ENCODE data around the gene PRR12. TPM values are rescaled to one million over a fixed set of nuclear protein-coding genes. Genes with fewer than 3 reads are reported as not detected.

The PRR12 gene
- total RNA-seq, 2 donors from 2014 or later: 12.4 to 24.5 TPM

DNA sequence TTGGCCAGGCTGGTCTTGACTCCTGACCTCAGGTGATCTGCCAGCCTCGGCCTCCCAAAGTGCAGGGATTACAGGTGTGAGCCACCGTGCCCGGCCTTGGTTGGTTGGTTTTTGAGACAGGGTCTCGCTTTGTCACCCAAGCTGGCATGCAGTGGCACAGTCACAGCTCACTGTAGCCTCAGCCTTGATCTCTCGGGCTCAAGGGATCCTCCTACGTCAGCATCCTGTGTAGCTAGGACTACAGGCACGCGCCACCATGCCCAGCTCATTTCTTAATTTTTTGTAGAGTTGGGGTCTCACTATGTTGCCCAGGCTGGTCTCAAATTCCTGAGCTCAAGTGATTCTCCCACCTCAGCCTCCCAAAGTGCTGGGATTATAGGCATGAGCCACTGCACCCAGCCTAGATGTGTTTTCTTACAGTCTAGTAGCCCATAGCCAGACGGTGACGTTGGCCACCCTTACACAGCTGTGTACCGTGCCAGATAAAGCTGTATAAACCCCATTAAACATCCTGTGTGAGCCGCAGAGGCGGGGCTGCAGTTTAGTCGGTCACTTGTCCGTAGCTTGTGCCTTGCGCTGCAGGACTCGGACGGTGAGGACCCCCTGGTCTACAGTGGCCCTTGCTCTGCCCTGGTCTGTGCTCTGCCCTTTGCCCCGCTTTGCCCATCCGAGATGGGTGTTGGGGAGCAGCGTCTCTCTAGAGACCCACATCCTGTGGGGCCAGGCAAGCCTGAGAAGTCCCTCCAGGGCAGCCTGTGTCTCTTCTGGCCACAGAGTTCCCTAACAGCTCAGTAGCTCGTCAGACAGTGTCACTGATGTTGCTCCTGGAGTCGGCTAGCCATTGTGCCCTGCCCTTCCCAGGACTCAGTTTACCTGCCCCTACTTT, 64.8 kb downstream of the PRR12 start:
- DNase-seq (ENCODE audit: low spot score): no peak
- no peak overlapping the region for H3K27ac ChIP-seq
- H3K4me3 ChIP-seq: no peak overlapping the region
- H3K4me1 ChIP-seq (ENCODE audit: control insufficient read depth in 1 of 2, low read depth in 2 of 2): no peaks in the 10 kb centered on the region
- no peaks in the 10 kb centered on the region for H3K9me3 ChIP-seq
- TF ChIP-seq, protein P1, sequence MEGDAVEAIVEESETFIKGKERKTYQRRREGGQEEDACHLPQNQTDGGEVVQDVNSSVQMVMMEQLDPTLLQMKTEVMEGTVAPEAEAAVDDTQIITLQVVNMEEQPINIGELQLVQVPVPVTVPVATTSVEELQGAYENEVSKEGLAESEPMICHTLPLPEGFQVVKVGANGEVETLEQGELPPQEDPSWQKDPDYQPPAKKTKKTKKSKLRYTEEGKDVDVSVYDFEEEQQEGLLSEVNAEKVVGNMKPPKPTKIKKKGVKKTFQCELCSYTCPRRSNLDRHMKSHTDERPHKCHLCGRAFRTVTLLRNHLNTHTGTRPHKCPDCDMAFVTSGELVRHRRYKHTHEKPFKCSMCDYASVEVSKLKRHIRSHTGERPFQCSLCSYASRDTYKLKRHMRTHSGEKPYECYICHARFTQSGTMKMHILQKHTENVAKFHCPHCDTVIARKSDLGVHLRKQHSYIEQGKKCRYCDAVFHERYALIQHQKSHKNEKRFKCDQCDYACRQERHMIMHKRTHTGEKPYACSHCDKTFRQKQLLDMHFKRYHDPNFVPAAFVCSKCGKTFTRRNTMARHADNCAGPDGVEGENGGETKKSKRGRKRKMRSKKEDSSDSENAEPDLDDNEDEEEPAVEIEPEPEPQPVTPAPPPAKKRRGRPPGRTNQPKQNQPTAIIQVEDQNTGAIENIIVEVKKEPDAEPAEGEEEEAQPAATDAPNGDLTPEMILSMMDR (IDR thresholded peaks at IDR 0.05): no peak
- H3K36me3 ChIP-seq: peaks cover 78% of the 10 kb centered on the region
- H3K27me3 ChIP-seq (replicated peaks; ENCODE audit: insufficient read depth): no peaks in the 10 kb centered on the region
- no peak for ATAC-seq (ENCODE audit: insufficient number of reproducible peaks, low FRiP score, low read depth)

DNA sequence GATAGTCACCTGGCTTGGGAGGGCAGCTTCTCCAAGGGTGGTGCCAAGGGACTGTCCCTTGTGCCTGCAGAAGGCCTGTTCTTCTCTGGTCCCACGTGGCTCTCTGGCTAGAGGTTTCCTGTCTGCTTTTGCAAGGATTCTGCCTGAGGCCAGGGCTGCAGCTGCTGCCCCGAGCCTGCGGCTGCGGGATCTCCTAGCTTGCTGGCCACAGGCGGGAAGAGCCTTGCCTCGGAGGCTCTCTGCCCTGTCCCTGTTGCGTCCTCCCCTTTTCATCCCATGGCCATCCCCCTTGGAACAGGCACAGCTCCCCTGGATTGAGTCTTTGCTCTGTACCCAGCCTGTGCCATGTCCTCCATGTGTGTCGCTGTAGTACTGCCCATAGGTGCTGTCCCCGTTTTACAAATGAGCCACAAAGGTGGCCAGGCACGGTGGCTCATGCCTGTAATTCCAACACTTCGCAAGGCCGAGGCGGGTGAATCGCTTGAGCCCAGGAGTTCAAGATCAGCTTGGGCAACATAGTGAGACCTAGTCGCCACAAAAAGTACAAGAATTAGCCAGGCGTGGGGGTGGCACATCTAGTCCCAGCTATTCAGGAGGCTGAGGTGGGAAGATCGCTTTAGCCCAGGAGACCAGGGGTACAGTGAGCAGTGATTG, 65.6 kb downstream of the PRR12 start:
- Histone ChIP-seq H3K4me3 (no peak overlapping the region), H3K27me3 (replicated peaks; ENCODE audit: insufficient read depth) (no peaks in the 10 kb centered on the region), H3K9me3 (no peaks in the 10 kb centered on the region), H3K36me3 (peaks cover 72% of the 10 kb centered on the region), H3K4me1 (ENCODE audit: control insufficient read depth in 1 of 2, low read depth in 2 of 2) (no peaks in the 10 kb centered on the region), H3K27ac (no peak overlapping the region)
- ATAC-seq (ENCODE audit: insufficient number of reproducible peaks, low FRiP score, low read depth) (no peak), DNase-seq (ENCODE audit: low spot score) (no peak)
- TF ChIP-seq, protein P1 (IDR thresholded peaks at IDR 0.05): no peak

DNA sequence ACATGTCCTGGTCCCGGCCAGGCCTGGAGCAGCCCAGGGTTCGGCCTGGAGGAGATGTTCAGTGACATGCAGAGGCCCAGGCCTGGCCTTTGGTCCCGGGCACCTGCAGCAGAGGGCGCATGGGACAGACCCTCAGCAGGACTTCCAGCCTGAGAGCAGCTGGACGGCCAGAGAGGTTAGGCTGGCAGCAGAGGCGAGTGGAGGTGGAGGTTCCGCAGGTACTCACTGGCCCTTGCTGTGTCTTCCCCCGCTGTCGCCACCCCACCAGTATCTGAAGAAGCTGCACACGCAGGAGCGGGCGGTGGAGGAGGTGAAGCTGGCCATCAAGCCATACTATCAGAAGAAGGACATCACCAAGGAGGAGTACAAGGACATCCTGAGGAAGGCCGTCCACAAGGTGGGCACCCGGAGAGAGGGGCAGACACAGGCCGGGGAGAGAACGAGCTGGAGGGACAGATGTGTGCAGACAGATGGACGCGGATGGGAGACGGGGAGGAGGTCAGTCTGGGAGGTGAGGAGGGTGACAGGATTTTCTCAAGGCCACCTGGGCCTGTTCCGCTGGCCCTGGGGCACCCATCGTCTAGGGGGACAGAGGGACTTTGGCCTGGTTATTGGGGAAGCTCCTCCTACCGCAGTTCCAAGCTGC, 66.6 kb downstream of the PRR12 start:
- ATAC-seq (ENCODE audit: insufficient number of reproducible peaks, low FRiP score, low read depth): no peak
- no peak for DNase-seq (ENCODE audit: low spot score)
- no peaks in the 10 kb centered on the region for H3K4me1 ChIP-seq (ENCODE audit: control insufficient read depth in 1 of 2, low read depth in 2 of 2)
- no peak overlapping the region for H3K27ac ChIP-seq
- H3K27me3 ChIP-seq (replicated peaks; ENCODE audit: insufficient read depth): no peaks in the 10 kb centered on the region
- TF ChIP-seq, protein P1 (IDR thresholded peaks at IDR 0.05): no peak
- peaks cover 77% of the 10 kb centered on the region for H3K36me3 ChIP-seq
- H3K9me3 ChIP-seq: no peaks in the 10 kb centered on the region
- H3K4me3 ChIP-seq: no peak overlapping the region

DNA sequence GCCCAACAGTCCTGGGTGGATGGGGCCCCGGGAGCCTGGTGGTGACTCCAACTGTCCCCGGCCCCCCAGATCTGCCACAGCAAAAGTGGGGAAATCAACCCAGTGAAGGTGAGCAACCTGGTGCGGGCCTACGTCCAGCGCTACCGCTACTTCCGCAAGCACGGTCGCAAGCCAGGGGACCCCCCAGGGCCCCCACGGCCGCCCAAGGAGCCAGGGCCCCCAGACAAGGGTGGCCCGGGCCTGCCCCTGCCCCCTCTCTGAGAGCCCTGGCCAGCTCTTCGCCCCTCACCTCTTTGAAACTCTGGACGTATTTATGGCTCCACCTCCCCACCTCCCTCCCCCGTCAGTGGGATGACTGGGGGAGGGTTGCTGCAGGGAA, 67.1 kb downstream of the PRR12 start:
- no peaks in the 10 kb centered on the region for H3K4me1 ChIP-seq (ENCODE audit: control insufficient read depth in 1 of 2, low read depth in 2 of 2)
- DNase-seq (ENCODE audit: low spot score): no peak
- H3K27me3 ChIP-seq (replicated peaks; ENCODE audit: insufficient read depth): no peaks in the 10 kb centered on the region
- TF ChIP-seq, protein P1 (IDR thresholded peaks at IDR 0.05): no peak
- H3K9me3 ChIP-seq: no peaks in the 10 kb centered on the region
- H3K4me3 ChIP-seq: no peak overlapping the region
- ATAC-seq (ENCODE audit: insufficient number of reproducible peaks, low FRiP score, low read depth): no peak
- no peak overlapping the region for H3K27ac ChIP-seq
- H3K36me3 ChIP-seq: peaks cover 77% of the 10 kb centered on the region
